NCI-H1694 (cell line): ENCODE results near the gene ZCCHC8.
"Not testable (repeated sequence)": the region's sequence is repeated elsewhere in the genome, so short reads cannot be mapped to it uniquely, and the experiment has no call there.

Source experiments
- DNase-seq: peaks from one replicate; lab custom pipeline; 2025; lab: John Stamatoyannopoulos, UW

Gene ZCCHC8

DNA sequence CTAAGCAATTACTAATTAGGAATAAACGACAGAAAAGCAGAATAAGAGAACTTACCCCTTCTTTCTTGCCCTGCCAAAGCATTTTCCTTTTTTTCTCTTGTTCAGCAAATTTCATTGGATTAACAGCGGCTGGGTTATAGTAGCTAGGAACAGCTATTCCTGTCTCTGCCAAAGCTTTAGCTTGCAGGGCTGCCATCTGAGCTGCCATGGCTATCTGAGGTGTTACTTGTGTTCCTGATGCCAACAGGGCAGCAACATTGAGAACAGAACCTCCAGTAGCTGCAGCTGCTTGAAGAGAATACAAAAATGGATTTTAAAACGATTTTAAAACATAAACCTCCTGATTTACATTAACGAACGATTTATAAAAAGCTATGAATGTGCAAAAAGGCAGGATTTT is 7.4 kb upstream of the ZCCHC8 start:
- DNase-seq = no peak

DNA sequence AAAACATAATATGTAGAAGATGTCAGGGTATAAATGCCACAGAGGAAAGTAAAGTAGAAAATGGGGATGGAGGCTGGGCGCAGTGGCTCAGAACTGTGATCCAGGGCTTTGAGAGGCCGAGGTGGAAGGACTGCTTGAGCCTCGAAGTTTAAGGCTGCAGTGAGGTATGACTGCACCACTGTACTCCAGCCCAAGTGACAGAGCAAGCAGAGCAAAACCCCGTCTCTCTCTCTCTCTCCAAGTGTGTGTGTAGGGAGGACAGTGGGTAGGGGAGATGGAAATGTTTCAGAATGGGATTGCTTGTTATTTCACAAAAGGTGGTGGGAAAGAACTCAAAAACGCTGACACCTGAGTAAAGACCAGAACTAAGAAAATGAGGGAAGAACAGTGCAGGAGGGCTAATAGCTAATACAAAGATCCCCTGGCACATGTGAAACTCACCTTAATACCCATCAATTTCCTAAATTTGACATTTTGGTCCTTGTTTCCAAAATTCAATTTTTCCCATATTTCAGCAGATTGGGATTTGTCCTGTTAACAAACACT is 5.7 kb upstream of the ZCCHC8 start:
- no peak for DNase-seq

DNA sequence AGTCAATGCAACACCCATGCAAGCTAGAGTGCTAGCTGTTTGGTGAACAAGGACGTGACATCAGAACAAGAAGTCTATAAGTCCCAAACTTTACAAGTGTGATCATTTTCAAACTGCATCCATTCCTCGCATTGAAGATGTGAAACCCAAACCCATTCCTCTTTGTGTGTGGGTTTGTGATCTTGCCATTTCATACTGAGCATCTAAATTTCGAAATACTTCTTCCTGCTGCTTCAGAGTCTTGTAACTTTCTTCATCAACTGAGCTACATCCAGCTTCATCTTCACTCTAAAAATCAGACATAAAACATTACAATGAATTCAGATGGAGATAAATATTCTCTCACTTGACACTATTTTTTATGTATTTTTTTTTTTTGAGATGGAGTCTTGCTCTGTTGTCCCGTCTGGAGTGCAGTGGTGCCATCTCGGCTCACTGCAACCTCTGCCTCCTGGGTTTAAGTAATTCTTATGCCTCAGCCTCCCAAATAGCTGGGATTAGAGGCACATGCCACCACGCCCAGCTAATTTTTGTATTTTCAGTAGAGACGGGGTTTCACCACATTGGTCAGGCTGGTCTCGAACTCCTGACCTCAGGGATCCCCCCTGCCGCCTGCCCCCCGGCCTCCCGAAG is 4.8 kb upstream of the ZCCHC8 start:
- DNase-seq = no peak

DNA sequence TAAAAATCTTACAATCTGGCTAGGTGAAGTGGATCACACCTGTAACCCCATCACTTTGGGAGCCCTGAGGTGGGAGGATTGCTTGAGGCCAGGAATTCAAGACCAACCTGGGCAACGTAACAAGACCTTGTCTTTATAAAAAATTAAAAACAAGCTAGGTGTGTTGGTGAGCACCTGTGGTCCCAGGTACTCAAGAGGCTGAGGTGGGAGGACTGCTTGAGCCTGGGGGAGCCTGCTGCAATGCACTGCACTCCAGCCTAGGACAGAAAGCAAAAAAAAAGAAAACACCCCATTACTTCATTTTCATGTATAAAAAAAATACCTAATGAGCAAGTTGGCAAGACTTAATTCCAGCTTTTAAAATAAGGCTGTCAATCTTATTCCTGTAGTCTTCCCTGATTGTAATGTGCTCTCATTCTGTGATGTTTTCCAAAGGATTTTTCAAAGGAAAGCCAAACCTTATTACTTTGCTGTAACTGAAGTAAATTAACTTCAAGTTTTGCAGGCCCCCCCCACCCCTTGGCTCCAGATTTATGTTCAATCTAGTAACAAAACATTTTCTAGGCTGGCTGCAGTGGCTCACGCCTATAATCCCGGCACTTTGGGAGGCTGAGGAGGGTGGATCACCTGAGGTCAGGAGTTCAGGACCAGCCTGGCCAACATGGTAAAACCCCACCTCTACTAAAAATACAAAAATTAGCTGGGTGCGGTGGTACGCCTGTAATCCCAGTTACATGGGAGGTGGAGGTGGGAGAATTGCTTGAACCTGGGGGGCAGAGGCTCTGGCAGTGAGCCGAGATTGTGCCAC is 3.3 kb upstream of the ZCCHC8 start:
- DNase-seq = no peak

DNA sequence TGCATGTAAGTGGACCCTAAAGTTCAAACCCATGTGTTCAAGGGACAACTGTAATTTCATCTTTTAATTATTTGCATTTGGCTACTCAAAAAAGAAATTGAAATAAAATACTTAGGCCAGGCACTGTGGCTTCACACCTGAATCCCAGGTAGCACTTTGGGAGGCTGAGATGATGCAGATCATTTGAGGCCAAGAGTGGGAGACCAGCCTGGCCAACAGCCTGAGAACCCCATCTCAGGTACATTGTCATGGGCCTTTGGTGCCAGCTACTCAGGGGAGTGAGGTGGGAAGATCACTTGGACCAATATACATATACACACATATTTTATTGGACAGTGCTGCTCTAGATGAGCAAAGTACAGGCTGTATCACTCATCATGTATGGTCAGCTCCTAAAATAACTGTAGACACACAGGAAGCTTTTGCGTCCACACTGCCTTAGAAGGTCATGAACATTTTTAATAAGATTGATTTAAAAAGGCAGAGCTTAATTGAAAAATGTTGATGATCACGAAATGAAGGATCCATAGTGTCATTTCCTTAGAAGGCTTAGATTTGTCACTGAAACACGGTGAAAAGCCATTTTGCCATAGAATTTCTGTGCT is 2.5 kb upstream of the ZCCHC8 start:
- no peak for DNase-seq

DNA sequence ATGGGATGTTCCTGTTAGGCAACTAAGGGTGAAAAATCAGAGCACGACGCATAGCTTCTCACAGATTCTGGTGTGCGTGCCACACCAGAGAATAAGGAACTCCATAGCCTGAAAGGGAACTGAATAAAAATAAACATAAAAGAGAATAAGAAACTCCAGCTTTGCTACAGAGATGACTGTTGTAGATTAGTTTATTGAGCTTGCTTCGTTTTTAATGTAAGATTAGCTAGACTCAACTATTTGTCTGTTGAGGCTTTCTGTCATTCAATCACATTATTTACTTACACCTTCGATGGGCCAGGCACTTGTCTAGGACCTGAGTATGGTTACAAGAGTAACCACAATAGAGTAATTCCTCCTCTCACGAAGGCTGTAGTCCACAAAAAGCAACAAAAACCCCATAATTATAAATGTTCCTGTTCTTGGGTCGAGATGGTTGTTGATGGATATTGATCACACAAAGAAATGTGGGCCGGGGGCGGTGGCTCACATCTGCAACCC is 807 bp upstream of the ZCCHC8 start:
- DNase-seq = no peak

DNA sequence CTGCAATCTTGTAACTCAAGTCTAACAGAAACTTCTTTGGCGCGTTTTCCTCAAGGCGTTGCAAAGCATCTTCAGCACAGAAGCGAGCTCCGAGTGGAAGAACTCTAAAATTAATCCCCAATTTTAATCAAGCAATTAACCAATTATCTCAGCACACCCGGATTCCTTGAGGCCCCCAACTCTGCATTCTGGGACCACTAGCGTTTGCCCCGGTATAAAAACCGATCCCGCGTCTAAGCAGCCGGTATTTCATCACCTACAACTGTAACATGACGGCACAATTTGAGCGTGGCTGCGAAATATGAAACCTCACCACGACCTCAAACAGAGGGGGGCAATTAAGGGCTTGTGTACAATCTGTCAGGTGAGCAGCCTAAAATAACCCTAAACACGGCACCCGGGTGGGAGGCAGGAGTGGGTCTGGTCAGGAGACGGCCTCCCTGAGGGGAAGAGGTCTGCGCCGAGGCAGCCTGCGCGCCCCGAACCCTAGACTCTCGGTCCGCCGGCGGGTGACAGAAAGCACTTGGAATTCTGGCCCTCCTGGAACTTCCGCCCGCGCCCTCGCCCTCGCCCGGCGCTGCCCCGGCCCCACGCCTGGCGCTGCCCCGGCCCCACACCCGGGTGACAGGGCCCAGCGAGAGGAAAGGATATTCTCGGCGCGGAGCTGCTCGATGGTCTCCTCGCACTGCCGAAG is 594 bp downstream of the ZCCHC8 start:
- DNase-seq = peak; percentile 3

DNA sequence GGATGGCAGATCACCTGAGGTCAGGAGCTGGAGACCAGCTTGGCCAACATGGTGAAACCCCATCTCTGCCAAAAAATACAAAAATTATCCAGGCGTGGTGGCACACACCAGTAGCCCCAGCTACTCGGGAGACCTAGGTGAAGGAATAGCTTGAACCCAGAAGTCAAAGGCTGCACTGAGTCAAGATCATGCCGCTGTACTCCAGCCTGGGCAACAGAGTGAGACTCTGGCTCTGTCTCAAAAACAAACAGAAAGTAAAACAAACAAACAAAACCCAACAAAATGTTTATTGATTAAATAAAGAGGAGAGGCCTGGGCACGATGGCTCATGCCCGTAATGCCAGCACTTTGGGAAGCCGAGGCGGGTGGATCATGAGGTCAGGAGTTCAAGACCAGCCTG is 5.5 kb downstream of the ZCCHC8 start:
- DNase-seq = no peak

DNA sequence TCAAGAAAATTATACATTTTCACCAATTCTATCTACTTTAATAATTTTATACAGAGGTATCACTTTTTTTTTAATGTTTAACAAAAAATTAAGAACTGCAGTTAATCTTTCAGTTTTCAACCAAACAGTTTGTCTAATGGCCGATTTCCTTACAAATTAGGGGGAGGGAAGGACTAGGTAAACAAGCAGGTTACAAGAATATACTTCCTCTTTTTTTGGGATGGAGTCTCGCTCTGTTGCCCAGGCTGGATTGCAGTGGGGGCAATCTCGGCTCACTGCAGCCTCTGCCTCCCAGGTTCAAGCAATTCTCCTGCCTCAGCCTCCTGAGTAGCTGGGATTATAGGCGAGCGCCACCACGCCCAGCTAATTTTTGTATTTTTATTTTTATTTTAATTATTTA is 7.5 kb downstream of the ZCCHC8 start:
- DNase-seq = not testable (repeated sequence)

DNA sequence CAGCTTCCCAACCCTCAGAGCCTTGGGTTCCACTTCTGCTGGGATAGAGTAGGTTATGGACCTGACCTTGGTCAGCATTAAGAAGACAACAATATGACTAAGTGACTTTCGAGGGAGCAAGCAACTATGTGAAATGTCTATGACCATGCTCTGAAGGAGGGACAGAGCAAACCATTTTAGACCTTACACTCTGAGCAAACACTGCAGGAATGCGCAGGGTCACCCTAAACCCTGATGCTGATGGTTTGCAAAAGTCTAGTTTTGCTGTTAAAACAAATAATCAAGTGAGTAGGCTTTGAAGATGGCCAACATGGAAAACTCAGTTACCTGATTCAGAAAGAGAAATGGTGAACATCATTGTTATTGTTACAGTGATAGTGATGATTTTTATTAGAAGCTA is 8.7 kb downstream of the ZCCHC8 start:
- DNase-seq = no peak

DNA sequence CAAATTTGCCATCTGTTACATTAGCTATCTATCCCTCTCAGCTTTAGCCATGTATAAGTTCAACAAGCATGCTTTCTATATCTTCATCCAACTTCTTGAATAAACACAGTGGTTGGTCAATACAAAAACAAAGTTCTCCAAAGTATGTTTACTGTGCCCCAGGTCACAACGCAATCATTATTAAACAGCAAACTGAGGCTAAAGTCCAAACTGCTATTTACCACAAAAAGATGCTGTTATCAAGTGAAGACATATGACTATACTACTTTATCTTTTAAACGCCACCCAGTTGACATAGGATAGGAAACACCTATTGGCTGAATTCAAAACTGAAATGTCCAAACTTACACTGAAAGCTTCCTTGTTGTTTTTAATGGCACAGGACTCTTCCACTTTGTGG is 11.7 kb downstream of the ZCCHC8 start:
- DNase-seq = no peak

DNA sequence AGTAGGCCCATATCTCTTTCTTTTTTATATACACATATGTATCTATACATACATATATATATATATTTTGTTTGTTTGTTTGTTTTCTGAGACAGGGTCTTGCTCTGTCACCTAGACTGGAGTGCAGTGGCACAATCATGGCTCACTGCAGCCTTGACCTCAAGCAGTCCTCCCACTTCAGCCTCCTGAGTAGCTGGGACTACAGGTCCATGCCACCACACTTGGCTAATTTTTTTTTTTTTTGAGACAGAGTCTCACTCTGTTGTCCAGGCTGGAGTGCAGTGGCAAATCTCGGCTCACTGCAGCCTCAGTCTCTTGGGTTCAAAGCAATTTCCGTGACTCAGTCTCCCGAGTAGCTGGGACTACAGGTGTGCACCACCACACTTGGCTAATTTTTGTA is 12.9 kb downstream of the ZCCHC8 start:
- not testable (repeated sequence) for DNase-seq

DNA sequence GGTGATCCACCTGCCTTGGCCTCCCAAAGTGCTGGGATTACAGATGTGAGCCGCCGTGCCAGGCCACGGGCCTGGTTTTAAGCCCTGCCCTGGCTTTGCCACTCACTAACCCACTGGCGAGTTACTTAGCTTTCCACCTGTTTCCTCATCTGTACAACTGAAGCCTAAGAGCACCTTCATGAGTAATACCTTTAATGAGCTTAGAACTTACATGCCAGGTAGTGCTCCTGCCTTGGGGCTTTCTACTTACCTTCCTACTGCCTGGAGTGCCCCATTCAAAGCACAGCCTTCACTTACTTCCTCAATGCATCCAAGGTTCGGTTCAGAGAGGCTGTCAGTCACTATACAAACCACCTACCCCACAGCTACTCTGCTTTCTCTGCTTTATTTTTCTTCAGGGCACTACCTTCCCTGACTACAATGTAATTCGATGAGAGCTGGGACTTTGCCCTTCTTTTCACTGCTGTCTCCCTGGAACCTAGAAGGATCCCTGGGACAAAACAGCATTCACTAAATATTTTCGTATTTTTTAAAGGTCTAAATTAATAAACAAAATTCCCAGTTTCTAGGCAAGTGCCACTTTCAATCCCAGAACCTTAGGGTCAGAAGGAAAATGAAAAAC is 13.8 kb downstream of the ZCCHC8 start:
- DNase-seq = no peak

DNA sequence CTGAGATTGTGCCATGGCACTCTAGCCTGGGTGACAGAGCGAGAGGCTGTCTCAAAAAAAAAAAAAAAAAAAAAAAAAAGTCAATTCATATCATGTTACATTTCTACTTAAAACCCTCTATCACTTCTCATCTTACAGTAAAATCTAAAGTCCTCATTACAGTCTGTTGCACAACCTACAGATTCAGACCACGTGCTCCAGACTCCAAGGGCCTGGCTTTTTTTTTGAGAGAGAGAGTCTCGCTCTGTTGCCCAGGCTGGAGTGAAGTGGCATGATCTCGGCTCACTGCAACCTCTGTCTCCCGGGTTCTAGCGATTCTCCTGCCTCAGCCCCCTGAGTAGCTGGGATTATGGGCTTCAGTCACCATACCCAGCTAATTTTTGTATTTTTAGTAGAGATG is 14.4 kb downstream of the ZCCHC8 start:
- not testable (repeated sequence) for DNase-seq

DNA sequence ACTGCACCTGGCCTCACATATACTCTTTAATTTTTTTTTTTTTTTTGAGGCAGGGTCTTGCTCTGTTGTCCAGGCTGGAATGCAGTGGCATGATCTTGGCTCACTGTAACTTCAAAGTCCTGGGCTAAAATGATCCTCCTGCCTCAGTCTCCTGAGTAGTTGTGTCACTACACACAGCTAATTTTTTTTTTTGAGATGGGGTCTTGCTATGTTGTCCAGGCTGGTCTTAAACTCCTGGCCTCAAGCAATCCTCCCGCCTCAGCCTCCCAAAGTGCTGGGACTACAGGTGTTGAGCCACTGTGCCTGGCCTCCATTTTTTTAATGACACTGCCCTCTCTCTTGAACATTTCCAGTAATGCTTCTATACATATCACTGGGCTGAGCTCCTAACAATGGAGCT is 16.3 kb downstream of the ZCCHC8 start:
- DNase-seq = not testable (repeated sequence)

DNA sequence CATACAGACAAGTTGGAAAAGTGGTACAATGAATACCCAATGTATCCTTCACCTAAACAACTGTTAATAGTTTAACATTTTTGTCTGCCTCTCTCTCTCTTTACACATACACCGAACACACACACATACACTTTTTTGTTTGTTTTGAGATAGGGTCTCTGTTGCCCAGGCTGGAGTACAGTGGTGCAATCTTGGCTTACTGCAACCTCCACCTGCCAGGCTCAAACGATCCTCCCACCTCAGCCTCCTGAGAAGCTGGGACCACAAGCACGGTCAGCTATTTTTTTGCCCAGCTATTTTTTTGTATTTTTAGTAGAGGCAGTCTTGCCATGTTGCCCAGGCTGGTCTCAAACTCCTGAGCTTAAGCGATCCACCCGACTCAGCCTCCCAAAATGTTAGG is 16.8 kb downstream of the ZCCHC8 start:
- no peak for DNase-seq

DNA sequence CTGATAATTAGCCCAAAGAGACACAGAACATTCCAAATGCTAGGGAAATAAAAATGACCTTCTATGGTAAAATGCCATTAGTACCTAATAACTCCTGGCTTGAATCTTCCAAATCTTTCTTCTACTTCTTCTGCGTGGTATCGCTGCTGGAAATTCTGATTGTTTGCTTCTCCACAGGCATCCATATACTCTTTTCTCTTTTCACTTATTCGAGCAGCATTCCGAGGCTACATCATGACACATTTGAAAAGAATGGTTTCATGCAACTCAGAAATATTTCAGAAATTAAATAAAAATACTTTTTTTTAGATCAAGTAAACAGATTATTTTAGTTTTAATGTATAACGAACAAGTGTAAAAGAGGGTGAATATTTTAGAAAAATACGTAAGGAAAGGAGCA is 18.9 kb downstream of the ZCCHC8 start:
- no peak for DNase-seq

DNA sequence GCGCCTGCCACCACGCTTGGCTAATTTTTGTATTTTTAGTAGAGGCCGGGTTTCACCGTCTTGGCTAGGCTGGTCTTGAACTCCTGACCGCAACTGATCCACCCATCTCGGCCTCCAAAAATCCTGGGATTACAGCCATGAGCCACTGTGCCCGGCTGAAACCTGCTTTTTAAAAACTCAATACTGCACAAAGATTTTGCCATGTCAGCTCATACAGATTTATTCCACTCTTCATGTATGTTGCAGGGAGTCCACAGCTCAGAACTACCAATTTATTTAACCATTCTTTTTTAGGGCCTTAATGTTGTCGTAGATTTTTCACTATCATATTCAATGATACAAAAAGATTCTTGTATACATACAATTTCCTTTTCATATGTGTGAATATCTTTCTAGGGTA is 20.0 kb downstream of the ZCCHC8 start:
- no peak for DNase-seq

DNA sequence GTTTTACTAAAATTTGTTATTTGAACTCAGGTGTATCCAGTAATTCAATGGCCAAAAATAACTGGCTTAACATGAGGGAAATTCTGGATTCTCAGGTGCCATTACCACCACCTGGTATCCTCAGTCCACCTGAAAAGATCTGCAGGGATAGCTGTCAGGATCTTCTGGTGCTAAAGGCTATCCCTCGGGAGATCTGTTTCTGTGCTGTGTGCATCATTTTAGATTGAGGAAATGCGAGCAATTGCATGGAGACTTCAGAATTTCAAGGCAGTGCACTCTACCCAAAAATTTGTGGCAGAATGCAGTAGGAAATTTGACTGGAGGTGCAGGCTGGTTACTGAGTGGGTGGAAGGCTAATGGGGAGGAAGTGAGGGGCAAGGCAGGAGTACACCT is 26.4 kb downstream of the ZCCHC8 start:
- DNase-seq = no peak

DNA sequence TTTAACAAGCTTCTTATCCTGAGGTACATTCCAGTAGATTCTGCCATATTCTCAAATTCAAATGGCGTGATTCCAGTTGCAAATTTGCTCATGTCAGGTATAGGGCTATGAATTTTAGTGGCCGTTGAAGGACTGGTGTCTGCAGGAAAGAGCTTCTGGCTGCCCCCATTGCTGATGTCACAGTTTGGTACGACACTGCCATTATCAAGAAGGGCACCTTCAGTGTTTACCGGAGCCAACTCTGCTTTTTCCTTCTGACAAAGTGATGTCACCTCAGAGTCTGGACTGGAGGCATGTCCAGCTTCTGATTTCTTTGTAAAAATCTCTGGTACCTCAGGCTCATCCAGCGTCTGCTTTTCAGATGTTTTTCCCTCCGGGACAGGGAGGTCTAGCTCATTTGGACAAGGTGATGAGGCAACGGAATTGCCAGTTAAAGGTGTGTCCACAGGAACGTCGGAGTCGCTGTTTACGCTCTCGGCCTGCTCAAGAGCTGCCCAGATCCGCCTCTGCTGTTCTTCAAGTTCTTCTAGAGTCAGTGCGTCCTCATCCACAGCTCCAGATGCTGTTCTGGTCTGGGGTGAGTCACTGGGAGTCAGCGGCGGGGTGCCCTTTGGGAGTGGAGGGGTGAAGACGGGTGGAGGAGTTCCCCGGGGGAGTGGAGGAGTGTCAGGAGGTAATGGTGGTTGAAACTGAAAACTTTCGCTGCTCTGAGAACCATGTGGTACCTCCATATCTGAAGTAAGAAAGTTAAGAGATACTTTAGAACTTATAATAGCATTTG is 27.0 kb downstream of the ZCCHC8 start:
- no peak for DNase-seq
